Activated CD8-positive, alpha-beta T cell treated with anti-CD3 and anti-CD28 coated beads for 36 hours (primary cell): ENCODE data around the gene CDC27. TPM values are rescaled to one million over a fixed set of nuclear protein-coding genes. Genes with fewer than 3 reads are reported as not detected.
"Not testable (repeated sequence)": the region's sequence is repeated elsewhere in the genome, so short reads cannot be mapped to it uniquely, and the experiment has no call there.

ENCODE experiments used
- ATAC-seq: fragments of 200-7000 bp; cut with Tn5 transposase; one replicate; pipeline ENCODE4 v1.10.0; 2021; ENCODE audit warnings: mild to moderate bottlenecking, moderate library complexity
- CTCF ChIA-PET: fragments of 350-600 bp; sonication (Branson Sonifier 250); formaldehyde crosslinking; loops from one replicate; lab custom pipeline; 2021; ENCODE audit warnings: antibody characterized with exemption; lab: Charles Lee
- POLR2A ChIA-PET: fragments of 350-600 bp; sonication (Branson Sonifier 250); formaldehyde crosslinking; loops from one replicate; lab custom pipeline; 2021; ENCODE audit warnings: antibody characterized with exemption; lab: Charles Lee
- DNase-seq: peaks from one replicate; pipeline ENCODE4 v3.0.0-alpha.2; 2020
- H3K27ac Mint-ChIP-seq: one replicate; pipeline ENCODE4 v1.8.0; 2021; ENCODE audit warnings: mild to moderate bottlenecking, mixed read lengths
- H3K27me3 Mint-ChIP-seq: one replicate; pipeline ENCODE4 v1.8.0; 2021; ENCODE audit warnings: mixed read lengths
- H3K36me3 Mint-ChIP-seq: one replicate; pipeline ENCODE4 v1.8.0; 2021; ENCODE audit warnings: low read depth, mixed read lengths
- H3K4me1 Mint-ChIP-seq: one replicate; pipeline ENCODE4 v1.8.0; 2021; ENCODE audit warnings: low read depth, mixed read lengths
- H3K4me3 Mint-ChIP-seq: one replicate; pipeline ENCODE4 v1.8.0; 2021; ENCODE audit warnings: mild to moderate bottlenecking, moderate library complexity, mixed read lengths
- H3K9me3 Mint-ChIP-seq: one replicate; pipeline ENCODE4 v1.8.0; 2021; ENCODE audit warnings: mixed read lengths
- CTCF ChIP-seq: fragments of 200-600 bp; IDR thresholded peaks from one replicate; pipeline ENCODE4 v1.8.0; 2022; ENCODE audit warnings: antibody characterized with exemption, mild to moderate bottlenecking
- intact Hi-C: fragments of 100-400 bp; cut with micrococcal nuclease; formaldehyde crosslinking; loops from one replicate; pipeline ENCODE4 v1.10.0; 2022
- total RNA-seq, 2 experiments: library from RNA; stranded (reverse); gene quantifications; one replicate each; pipeline ENCODE4 v1.2.3, GENCODE V29; 2021

Gene CDC27
- total RNA-seq, 2 experiments from 2014 or later: 103 TPM

GRCh38 chr17:47164263-47164662 is 24.8 kb downstream of the CDC27 start:
- Mint-ChIP-seq H3K4me1 (peaks cover 23% of the 10 kb centered on the region), H3K9me3 (no peaks in the 10 kb centered on the region), H3K4me3 (no peak overlapping the region), H3K27me3 (no peaks in the 10 kb centered on the region), H3K27ac (no peak overlapping the region), H3K36me3 (peaks cover 26% of the 10 kb centered on the region)
- ChIA-PET POLR2A (no interaction called here), CTCF (no interaction called here)
- ATAC-seq: no peak
- DNase-seq: no peak
- no peak for TF ChIP-seq CTCF
- intact Hi-C loops: no loop called here

- no peak for TF ChIP-seq CTCF
- ATAC-seq (no peak), DNase-seq (no peak)
- intact Hi-C loops: no loop called here
- Mint-ChIP-seq H3K27me3 (no peaks in the 10 kb centered on the region), H3K4me1 (peaks cover 23% of the 10 kb centered on the region), H3K27ac (peak overlapping the region; percentile 14), H3K4me3 (no peak overlapping the region), H3K36me3 (peaks cover 16% of the 10 kb centered on the region), H3K9me3 (no peaks in the 10 kb centered on the region)
- ChIA-PET POLR2A (no interaction called here), CTCF (interaction anchor here (0.7 to 1.4 kb wide), 3 partner anchors 10 to 221 kb away, joined by 3 read pairs; no protein-coding TSS in a partner anchor)
Observed at GRCh38 chr17:47162013-47162622, 27.0 kb downstream of the CDC27 start.

- no peaks in the 10 kb centered on the region for H3K27me3 Mint-ChIP-seq
- no peak for TF ChIP-seq CTCF
- no peak overlapping the region for H3K4me3 Mint-ChIP-seq
- CTCF ChIA-PET: no interaction called here
- ATAC-seq (no peak), DNase-seq (no peak)
- no peaks in the 10 kb centered on the region for H3K9me3 Mint-ChIP-seq
- no peak overlapping the region for H3K27ac Mint-ChIP-seq
- POLR2A ChIA-PET: no interaction called here
- H3K4me1 Mint-ChIP-seq: peaks cover 20% of the 10 kb centered on the region
- intact Hi-C loops: no loop called here
- H3K36me3 Mint-ChIP-seq: peaks cover 25% of the 10 kb centered on the region
Observed at GRCh38 chr17:47159315-47159714, 29.8 kb downstream of the CDC27 start.

GRCh38 chr17:47145351-47145750 is 43.7 kb downstream of the CDC27 start:
- DNase-seq: no peak
- Mint-ChIP-seq H3K27ac (no peak overlapping the region), H3K4me3 (no peak overlapping the region), H3K4me1 (peaks cover 3% of the 10 kb centered on the region), H3K27me3 (no peaks in the 10 kb centered on the region), H3K9me3 (no peaks in the 10 kb centered on the region), H3K36me3 (peaks cover 33% of the 10 kb centered on the region)
- POLR2A ChIA-PET: no interaction called here
- CTCF ChIA-PET: no interaction called here
- ATAC-seq: no peak
- TF ChIP-seq CTCF: no peak
- intact Hi-C loops: no loop called here

- intact Hi-C loops: no loop called here
Observed at GRCh38 chr17:47135235-47135634, 53.9 kb downstream of the CDC27 start.

GRCh38 chr17:47134354-47134753 is 54.7 kb downstream of the CDC27 start:
- DNase-seq, H3K27ac Mint-ChIP-seq, H3K4me1 Mint-ChIP-seq, ATAC-seq, H3K9me3 Mint-ChIP-seq, H3K27me3 Mint-ChIP-seq, H3K4me3 Mint-ChIP-seq, intact Hi-C loops, CTCF ChIA-PET: not testable (repeated sequence)
- peaks cover 38% of the 10 kb centered on the region for H3K36me3 Mint-ChIP-seq
- POLR2A ChIA-PET: interaction anchor here (0.6 kb wide), 1 partner anchor 79 kb away, joined by 4 read pairs; no protein-coding TSS in a partner anchor

More at GRCh38 chr17:47135235-47135634, 53.9 kb downstream of the CDC27 start:
- TF ChIP-seq CTCF: no peak
- Mint-ChIP-seq H3K4me3 (no peak overlapping the region), H3K27ac (no peak overlapping the region), H3K36me3 (peaks cover 43% of the 10 kb centered on the region), H3K27me3 (no peaks in the 10 kb centered on the region), H3K9me3 (no peaks in the 10 kb centered on the region), H3K4me1 (no peaks in the 10 kb centered on the region)
- CTCF ChIA-PET: no interaction called here
- ATAC-seq: no peak
- no peak for DNase-seq
- POLR2A ChIA-PET: no interaction called here
